Hepatocyte (in vitro differentiated cells): ENCODE results near the gene RACK1.

ENCODE experiments used
- CTCF ChIP-seq: fragments of 200-600 bp; sonication (generic); IDR thresholded peaks from 2 replicates; pipeline ENCODE4 v1.5.1; 2016; ENCODE audit warnings: antibody characterized with exemption, mild to moderate bottlenecking; ENCODE audit not compliant: poor library complexity
- EZH2phosphoT487 ChIP-seq: fragments of 200-600 bp; sonication (generic); IDR thresholded peaks from one replicate; pipeline ENCODE4 v1.6.1; 2018; ENCODE audit warnings: antibody characterized with exemption, mild to moderate bottlenecking, low read depth, moderate library complexity; ENCODE audit not compliant: unreplicated experiment, severe bottlenecking

DNA sequence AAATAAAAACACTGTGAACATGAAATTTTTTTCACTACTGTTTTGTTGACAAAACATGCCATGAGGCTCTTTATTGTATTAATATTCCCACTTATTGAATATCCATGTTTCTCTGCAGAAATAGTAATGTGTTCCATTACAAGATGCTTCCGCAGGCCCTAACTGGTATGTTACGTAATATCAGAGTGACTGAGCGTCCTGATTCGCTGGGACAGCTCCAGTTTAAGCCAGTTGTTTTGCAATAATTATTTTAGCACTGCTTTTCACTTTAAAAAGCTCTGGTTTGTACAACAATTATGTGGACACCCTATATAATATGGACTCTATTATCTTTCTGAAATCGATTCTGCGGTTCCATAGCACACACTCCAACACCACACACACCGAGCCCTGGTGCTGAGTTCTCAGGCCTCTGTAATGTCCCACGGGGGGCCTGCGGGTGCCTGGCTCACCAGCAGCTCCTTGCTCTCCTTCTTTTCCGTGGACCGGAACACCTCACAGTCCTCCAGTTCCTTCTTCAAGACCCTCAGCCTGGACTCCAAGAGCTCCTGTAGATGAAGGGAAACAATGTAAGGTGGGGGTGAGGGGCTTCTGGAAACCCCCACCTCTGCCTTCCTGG lies 40.5 kb downstream of the RACK1 start:
- TF ChIP-seq CTCF (no peak), EZH2phosphoT487 (no peak)
